Ascending aorta (tissue), 2 donors: ENCODE results near the gene ULK2. TPM values are rescaled to one million over a fixed set of nuclear protein-coding genes. Genes with fewer than 3 reads are reported as not detected.
A peak's percentile ranks its signal among the peaks of the same experiment; 100 is the strongest.

Source experiments
- DNase-seq, 2 donors: peaks; one replicate each; pipeline ENCODE4 v3.0.0-alpha.2; 2019; ENCODE audit warnings: low spot score in 2 of 2
- H3K27ac ChIP-seq, 2 donors: fragments of 200-600 bp; sonication (generic); one replicate each; pipeline ENCODE4 v1.5.1; 2016 to 2017; ENCODE audit warnings: mild to moderate bottlenecking in 1 of 2
- H3K27me3 ChIP-seq: fragments of 200-600 bp; sonication (generic); one replicate; pipeline ENCODE4 v1.5.1; 2017
- H3K36me3 ChIP-seq, 2 donors: fragments of 200-600 bp; sonication (generic); one replicate each; pipeline ENCODE4 v1.5.1; 2016
- H3K4me1 ChIP-seq, 2 donors: fragments of 200-600 bp; sonication (generic); one replicate each; pipeline ENCODE4 v1.5.1; 2016 to 2017; ENCODE audit warnings: mild to moderate bottlenecking in 1 of 2
- H3K4me3 ChIP-seq, 2 donors: fragments of 200-600 bp; sonication (generic); one replicate each; pipeline ENCODE4 v1.5.1; 2016 to 2017; ENCODE audit warnings: mild to moderate bottlenecking in 1 of 2
- H3K9me3 ChIP-seq, 2 donors: fragments of 200-600 bp; sonication (generic); one replicate each; pipeline ENCODE4 v1.5.1; 2016
- CTCF ChIP-seq, 3 experiments: fragments of 200-600 bp in 2 of 3; fragments of 450-650 bp in 1 of 3; sonication (generic) in 2 of 3; IDR thresholded peaks; one replicate each; pipeline ENCODE4 v1.5.1; 2016 to 2019; ENCODE audit warnings: antibody characterized with exemption in 3 of 3, mild to moderate bottlenecking in 1 of 3, moderate library complexity in 1 of 3
- intact Hi-C: fragments of 100-400 bp; cut with DNase I; formaldehyde crosslinking; loops from one replicate; pipeline ENCODE4 v1.15.1; 2023
- total RNA-seq: library from RNA; depleted of rRNA; stranded (reverse); fragments of >200 nt; gene quantifications from one replicate; pipeline ENCODE4 v1.1.0, GENCODE V29; 2016

Gene ULK2
- total RNA-seq, 1 donor from 2014 or later, result 7.1 TPM

- no peaks in the 10 kb centered on the region for H3K36me3 ChIP-seq
- no peak for DNase-seq
- TF ChIP-seq CTCF (IDR thresholded peaks at IDR 0.05), result no peak
- H3K27me3 ChIP-seq, result no peaks in the 10 kb centered on the region
- no peak overlapping the region for H3K4me3 ChIP-seq
- intact Hi-C loops, result no loop called here
- H3K9me3 ChIP-seq, result no peaks in the 10 kb centered on the region
- peaks cover 9 to 34% of the 10 kb centered on the region in 2 donors for H3K4me1 ChIP-seq
- H3K27ac ChIP-seq, result no peak overlapping the region
These were observed 118.9 kb downstream of the ULK2 start for GRCh38 chr17:19748807-19749193.

GRCh38 chr17:19747829-19748806, 119.6 kb downstream of the ULK2 start, which contains the start of gene ALDH3A1:
TSS of gene ALDH3A1 (minus strand) at chr17:19748298. CDS start at chr17:19745129, 3,169 bp downstream.
- intact Hi-C loops, result no loop called here
- Histone ChIP-seq H3K4me3 (no peak within 1 kb of the TSS), H3K4me1 (peaks cover 5 to 27% of the 10 kb centered on the region in 2 donors), H3K27ac (no peak within 1 kb of the TSS), H3K36me3 (no peaks in the 10 kb centered on the region), H3K27me3 (no peaks in the 10 kb centered on the region), H3K9me3 (no peaks in the 10 kb centered on the region)
- DNase-seq, result no peak
- TF ChIP-seq CTCF (IDR thresholded peaks at IDR 0.05), result no peak

GRCh38 chr17:19747159-19747719, 120.5 kb downstream of the ULK2 start:
- no peak for DNase-seq
- H3K27me3 ChIP-seq, result no peaks in the 10 kb centered on the region
- H3K4me1 ChIP-seq, result peaks cover 3 to 20% of the 10 kb centered on the region in 2 donors
- no peaks in the 10 kb centered on the region for H3K36me3 ChIP-seq
- intact Hi-C loops, result no loop called here
- no peak overlapping the region for H3K27ac ChIP-seq
- no peaks in the 10 kb centered on the region for H3K9me3 ChIP-seq
- no peak for TF ChIP-seq CTCF (IDR thresholded peaks at IDR 0.05)
- H3K4me3 ChIP-seq, result no peak overlapping the region

DNA sequence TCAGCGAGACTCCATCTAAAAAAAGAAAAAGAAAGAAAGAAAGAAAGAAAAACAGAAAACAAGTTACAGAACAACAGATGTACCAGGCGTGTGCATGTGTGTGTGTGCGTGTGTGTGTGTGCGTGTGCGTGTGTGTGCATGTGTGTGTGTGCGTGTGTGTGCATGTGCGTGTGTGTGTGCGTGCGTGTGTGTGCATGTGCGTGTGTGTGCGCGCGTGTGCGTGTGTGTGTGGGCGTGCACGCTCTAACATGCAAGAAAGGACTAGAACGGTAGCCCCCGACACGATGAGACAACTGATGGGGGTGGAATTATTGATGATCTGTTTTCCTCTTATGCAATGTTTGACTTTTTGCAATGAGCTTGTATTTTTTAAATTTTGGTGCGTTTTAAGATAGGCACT, 121.2 kb downstream of the ULK2 start:
- intact Hi-C loops, result no loop called here
- Histone ChIP-seq H3K36me3 (no peaks in the 10 kb centered on the region), H3K27me3 (no peaks in the 10 kb centered on the region), H3K4me1 (peaks cover 3 to 17% of the 10 kb centered on the region in 2 donors), H3K27ac (no peak overlapping the region), H3K9me3 (no peaks in the 10 kb centered on the region), H3K4me3 (no peak overlapping the region)
- TF ChIP-seq CTCF (IDR thresholded peaks at IDR 0.05), result no peak
- no peak for DNase-seq

- peak; percentile 70 to 97 for DNase-seq
- intact Hi-C loops, result no loop called here
- TF ChIP-seq CTCF (IDR thresholded peaks at IDR 0.05), result peak; percentile 92 to 99 (median 99)
- Histone ChIP-seq H3K4me3 (peak overlapping the region; percentile 51 to 75), H3K36me3 (no peaks in the 10 kb centered on the region), H3K27ac (peak overlapping the region in 1 of 2 donors; percentile 48), H3K4me1 (peaks cover 3 to 17% of the 10 kb centered on the region in 2 donors), H3K9me3 (no peaks in the 10 kb centered on the region), H3K27me3 (no peaks in the 10 kb centered on the region)
These were observed 122.6 kb downstream of the ULK2 start for GRCh38 chr17:19744922-19745757.
